HepG2 (cell line): ENCODE data around the gene CAND2. TPM values are rescaled to one million over a fixed set of nuclear protein-coding genes. Genes with fewer than 3 reads are reported as not detected.
A peak's percentile ranks its signal among the peaks of the same experiment; 100 is the strongest.

Experiments used
- ATAC-seq: fragments of 200-7000 bp; cut with Tn5 transposase; 3 replicates; pipeline ENCODE4 v1.9.1; 2020; ENCODE audit warnings: mild to moderate bottlenecking, moderate library complexity
- BruUV-seq: library from RNA; stranded (reverse); fragments of 400-500 nt; replicated peaks from 2 replicates; lab custom pipeline; 2021; lab: Mats Ljungman, UMichigan
- CTCF ChIA-PET: fragments of 300-600 bp; formaldehyde crosslinking; extraction: SDS; loops from one replicate; lab custom pipeline; 2021; ENCODE audit warnings: low total read pairs, inconsistent platforms, low intra/inter-chr PET ratio; lab: Yijun Ruan, JAX
- POLR2A ChIA-PET: fragments of 350-600 bp; sonication (Branson Sonifier 250); formaldehyde crosslinking; loops from one replicate; lab custom pipeline; 2020; ENCODE audit warnings: antibody characterized with exemption, inconsistent platforms; lab: Yijun Ruan, JAX
- DNase-seq: peaks from one replicate; pipeline ENCODE4 v3.0.0-alpha.2; 2015; ENCODE audit warnings: low spot score
- FAIRE-seq: peaks from 3 replicates; lab custom pipeline; 2011; peaks lifted over from hg19 to GRCh38; lab: Jason Lieb, UNC
- H2AFZ ChIP-seq: one replicate; pipeline ENCODE4 v1.6.1; 2011; ENCODE audit warnings: low read length, inconsistent platforms
- H3K27ac ChIP-seq: fragments of 300-600 bp; 3 replicates; pipeline ENCODE4 v1.8.0; 2011; ENCODE audit warnings: mixed run types, mild to moderate bottlenecking, mixed read lengths, low read length, inconsistent platforms; ENCODE audit not compliant: insufficient read depth; ENCODE audit errors: extremely low read length
- H3K27me3 ChIP-seq, 2 experiments: fragments of 200-600 bp in 1 of 2; 2 replicates in 1 of 2; 3 replicates in 1 of 2; pipeline versions ENCODE4 v1.6.0 to v1.8.0; 2011; ENCODE audit warnings: low read length in 2 of 2, mild to moderate bottlenecking in 2 of 2, moderate library complexity in 2 of 2, inconsistent platforms in 1 of 2; ENCODE audit not compliant: insufficient read depth in 2 of 2, control insufficient read depth in 1 of 2
- H3K36me3 ChIP-seq, 2 experiments: fragments of 200-600 bp in 1 of 2; replicated peaks in 1 of 2; 2 replicates in 1 of 2; 3 replicates in 1 of 2; pipeline versions ENCODE4 v1.5.1 to v1.8.0; 2011; ENCODE audit warnings: low read length in 2 of 2, inconsistent platforms in 1 of 2; ENCODE audit not compliant: insufficient read depth in 2 of 2, control insufficient read depth in 1 of 2
- H3K4me1 ChIP-seq: 2 replicates; pipeline ENCODE4 v1.5.1; 2012; ENCODE audit warnings: low read length, inconsistent platforms; ENCODE audit not compliant: insufficient read depth
- H3K4me2 ChIP-seq: 2 replicates; pipeline ENCODE4 v1.6.0; 2011; ENCODE audit warnings: low read depth, low read length, inconsistent platforms
- H3K4me3 ChIP-seq, 3 experiments: fragments of 200-600 bp in 1 of 3; sonication (generic), shearing (Covaris generic) in 1 of 3; replicated peaks in 1 of 3; 2 replicates each; pipeline ENCODE4 v1.5.1; 2011 to 2016; ENCODE audit warnings: low read length in 3 of 3, inconsistent platforms in 2 of 3, low read depth in 2 of 3, mild to moderate bottlenecking in 2 of 3, control low read depth in 1 of 3, mixed read lengths in 1 of 3; ENCODE audit not compliant: insufficient read depth in 1 of 3
- H3K79me2 ChIP-seq: one replicate; pipeline ENCODE4 v1.6.1; 2011; ENCODE audit warnings: low read length, inconsistent platforms; ENCODE audit not compliant: insufficient read depth
- H3K9ac ChIP-seq: 2 replicates; pipeline ENCODE4 v1.6.0; 2011; ENCODE audit warnings: mild to moderate bottlenecking, low read depth, low read length, inconsistent platforms; ENCODE audit not compliant: insufficient read depth
- H3K9me3 ChIP-seq: 2 replicates; pipeline ENCODE4 v1.5.1; 2012; ENCODE audit warnings: mild to moderate bottlenecking, low read length
- H4K20me1 ChIP-seq: 2 replicates; pipeline ENCODE4 v1.6.0; 2011; ENCODE audit warnings: inconsistent platforms, mild to moderate bottlenecking, low read length, moderate library complexity; ENCODE audit not compliant: insufficient read depth
- HNRNPL ChIP-seq: fragments of 200-400 bp; formaldehyde crosslinking; IDR thresholded peaks from 2 replicates; pipeline ENCODE4 v1.6.1; 2017; ENCODE audit warnings: mild to moderate bottlenecking, low read depth, low read length
- NFYB ChIP-seq: sonication (generic); formaldehyde crosslinking; IDR thresholded peaks from 2 replicates; pipeline ENCODE4 v1.4.0; 2020; ENCODE audit warnings: missing genetic modification reagents
- SMARCE1 ChIP-seq: fragments of 450-650 bp; IDR thresholded peaks from 2 replicates; pipeline ENCODE4 v1.6.1; 2017; ENCODE audit warnings: borderline replicate concordance
- ZNF33B ChIP-seq: sonication (generic); formaldehyde crosslinking; IDR thresholded peaks from 2 replicates; pipeline ENCODE4 v1.5.1; 2020; ENCODE audit warnings: mild to moderate bottlenecking, missing genetic modification reagents
- ZNF768 ChIP-seq: sonication (generic); formaldehyde crosslinking; IDR thresholded peaks from 2 replicates; pipeline ENCODE4 v1.4.0; 2020; ENCODE audit warnings: missing genetic modification reagents
- WGBS: methylation state at CpG from one replicate; pipeline ENCODE4 v1.1.6; 2017; ENCODE audit warnings: low lambda C conversion rate; 5-methylcytosine and 5-hydroxymethylcytosine counted together
- in situ Hi-C: cut with HindIII; loops from 2 replicates; pipeline ENCODE4 v1.10.0; 2017; ENCODE audit warnings: low pct_unique_long_range_greater_than_20kb; ENCODE audit not compliant: extremely low pct_ligation_motif_present
- intact Hi-C: fragments of 100-400 bp; cut with micrococcal nuclease; formaldehyde crosslinking; loops from one replicate; pipeline ENCODE4 v1.10.0; 2022; ENCODE audit not compliant: unreplicated experiment
- polyA plus RNA-seq, 8 experiments: library from polyadenylated mRNA; depleted of rRNA in 3 of 8; stranded (reverse) in 7 of 8; unstranded in 1 of 8; fragments of >200 nt; fragmentation: Illumina TruSeq in 4 of 8; extraction: Trizol in 4 of 8; gene quantifications; 2 replicates each; pipeline versions ENCODE4 v1.2.1 to v1.2.3, GENCODE V29; 2011 to 2016; ENCODE audit warnings: low read depth in 4 of 8, missing spikeins in 1 of 8, mixed read lengths in 1 of 8; ENCODE audit not compliant: insufficient read depth in 1 of 8
- total RNA-seq, 5 experiments: library from RNA; depleted of rRNA; stranded (reverse); fragments of >200 nt; fragmentation: Illumina TruSeq; extraction: Trizol; gene quantifications; 2 replicates each; pipeline ENCODE4 v1.2.3, GENCODE V29; 2016; ENCODE audit warnings: low read depth in 1 of 5

Gene CAND2
- total and polyA plus RNA-seq, 2 of the 13 experiments (the other 11 are each of a cell fraction or from before 2014, with no cell fraction given): 0.01 TPM; not detected in 1

- intact Hi-C loops: no loop called here
- no TSS peak for BruUV-seq
- no peaks in the 10 kb centered on the region for H3K79me2 ChIP-seq
- TF ChIP-seq SMARCE1: no peak
- 0 out of 2 replicates have a peak, but pooled peaks have one; percentile 1 for TF ChIP-seq NFYB
- no peak for TF ChIP-seq HNRNPL
- TF ChIP-seq, all 625 proteins: peak for 1
- H3K9me3 ChIP-seq: no peaks in the 10 kb centered on the region
- no peak overlapping the region for H2AFZ ChIP-seq
- ATAC-seq: no peak
- H3K9ac ChIP-seq: no peak overlapping the region
- peaks cover 0 to 13% of the 10 kb centered on the region in 2 experiments; a peak in 4 of 5 replicates for H3K27me3 ChIP-seq
- H4K20me1 ChIP-seq: no peaks in the 10 kb centered on the region
- no peak for DNase-seq
- H3K4me1 ChIP-seq: peaks cover 24% of the 10 kb centered on the region
- no peak for FAIRE-seq
- no peaks in the 10 kb centered on the region for H3K36me3 ChIP-seq
- H3K4me2 ChIP-seq: no peak overlapping the region
- ChIA-PET CTCF (no interaction called here), POLR2A (no interaction called here)
- H3K4me3 ChIP-seq: no peak overlapping the region
- 75% methylated on average over 9 of the region's 54 CpGs for WGBS
- no peak overlapping the region for H3K27ac ChIP-seq
- in situ Hi-C loops: no loop called here
Observed at GRCh38 chr3:12768579-12769527, 27.6 kb upstream of the CAND2 start.

- ChIA-PET CTCF (no interaction called here), POLR2A (no interaction called here)
- H3K27me3 ChIP-seq: peaks cover 0 to 20% of the 10 kb centered on the region in 2 experiments; a peak in 4 of 5 replicates
- in situ Hi-C loops (no loop called here), intact Hi-C loops (no loop called here)
- H3K4me2 ChIP-seq: no peak overlapping the region
- FAIRE-seq: no peak
- H3K27ac ChIP-seq: no peak overlapping the region
- DNase-seq: no peak
- no peak overlapping the region for H3K4me3 ChIP-seq
- WGBS: 40% methylated on average over 2 of the region's 2 CpGs
- H2AFZ ChIP-seq: no peak overlapping the region
- no peaks in the 10 kb centered on the region for H3K9me3 ChIP-seq
- H4K20me1 ChIP-seq: no peaks in the 10 kb centered on the region
- no peak for ATAC-seq
- no peaks in the 10 kb centered on the region for H3K36me3 ChIP-seq
- no TSS peak for BruUV-seq
- H3K9ac ChIP-seq: no peak overlapping the region
- peaks cover 24% of the 10 kb centered on the region for H3K4me1 ChIP-seq
- TF ChIP-seq ZNF33B (CRISPR knock-in tag) (no peak), ZNF768 (peak; percentile 28; the same call in 1 of the 2 replicates)
- H3K79me2 ChIP-seq: no peaks in the 10 kb centered on the region
Observed at GRCh38 chr3:12769761-12770160, 26.7 kb upstream of the CAND2 start.
